ENCODE data around the gene HCK.

DNA sequence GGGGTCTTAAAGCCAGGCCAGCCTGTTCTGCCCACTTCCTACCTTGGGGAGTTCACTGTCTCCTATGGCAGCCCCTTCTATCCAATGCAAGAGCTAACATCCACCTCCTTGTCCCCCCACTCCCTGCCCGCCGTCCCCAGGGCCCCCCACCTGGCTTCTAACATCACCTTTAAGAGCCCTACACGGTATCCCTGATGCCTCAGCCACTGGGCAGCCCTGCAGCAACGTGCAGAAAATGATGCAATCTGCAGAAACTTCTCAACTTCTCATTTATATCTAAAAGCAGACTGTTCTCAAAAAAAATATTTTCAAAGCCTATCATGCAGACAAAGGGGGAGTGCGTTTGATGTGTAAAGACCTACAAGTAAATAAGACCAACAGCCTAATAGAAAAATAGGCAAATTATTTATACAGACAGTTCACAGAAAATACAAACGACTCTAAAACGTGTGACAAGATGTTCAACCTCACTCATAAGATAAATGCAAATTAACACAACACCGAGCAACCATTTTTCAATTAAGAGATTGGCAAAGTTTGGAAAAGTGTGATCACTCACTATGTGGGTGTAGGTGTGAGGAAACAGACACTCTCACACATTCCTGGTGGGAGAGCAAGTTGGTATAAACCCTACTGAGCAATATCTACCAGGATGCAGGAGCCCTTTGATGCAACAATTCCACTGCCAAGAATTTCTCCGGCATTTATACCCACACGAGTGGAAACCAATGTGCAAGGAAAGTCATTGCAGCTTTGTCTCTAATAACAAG is 15.1 kb upstream of the HCK start:
- TF ChIP-seq, protein P1, sequence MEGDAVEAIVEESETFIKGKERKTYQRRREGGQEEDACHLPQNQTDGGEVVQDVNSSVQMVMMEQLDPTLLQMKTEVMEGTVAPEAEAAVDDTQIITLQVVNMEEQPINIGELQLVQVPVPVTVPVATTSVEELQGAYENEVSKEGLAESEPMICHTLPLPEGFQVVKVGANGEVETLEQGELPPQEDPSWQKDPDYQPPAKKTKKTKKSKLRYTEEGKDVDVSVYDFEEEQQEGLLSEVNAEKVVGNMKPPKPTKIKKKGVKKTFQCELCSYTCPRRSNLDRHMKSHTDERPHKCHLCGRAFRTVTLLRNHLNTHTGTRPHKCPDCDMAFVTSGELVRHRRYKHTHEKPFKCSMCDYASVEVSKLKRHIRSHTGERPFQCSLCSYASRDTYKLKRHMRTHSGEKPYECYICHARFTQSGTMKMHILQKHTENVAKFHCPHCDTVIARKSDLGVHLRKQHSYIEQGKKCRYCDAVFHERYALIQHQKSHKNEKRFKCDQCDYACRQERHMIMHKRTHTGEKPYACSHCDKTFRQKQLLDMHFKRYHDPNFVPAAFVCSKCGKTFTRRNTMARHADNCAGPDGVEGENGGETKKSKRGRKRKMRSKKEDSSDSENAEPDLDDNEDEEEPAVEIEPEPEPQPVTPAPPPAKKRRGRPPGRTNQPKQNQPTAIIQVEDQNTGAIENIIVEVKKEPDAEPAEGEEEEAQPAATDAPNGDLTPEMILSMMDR (IDR thresholded peaks at IDR 0.05; ENCODE audit: insufficient read depth, low read length, poor library complexity, severe bottlenecking) = no peak
- no peak for TF ChIP-seq EZH2phosphoT487 (conservative IDR thresholded peaks at IDR 0.05; ENCODE audit: low read length)
